HepG2 (cell line): ENCODE measurements around the gene LRRC15. TPM values are rescaled to one million over a fixed set of nuclear protein-coding genes. Genes with fewer than 3 reads are reported as not detected.
A peak's percentile ranks its signal among the peaks of the same experiment; 100 is the strongest.

Experiments
- BRD4 ChIP-seq: sonication (generic); formaldehyde crosslinking; IDR thresholded peaks from 2 replicates; pipeline ENCODE4 v1.4.0; 2020; ENCODE audit warnings: missing genetic modification reagents
- EHMT2 ChIP-seq: fragments of 200-600 bp; sonication (generic); IDR thresholded peaks from 2 replicates; pipeline ENCODE4 v1.7.0; 2017; ENCODE audit warnings: antibody characterized with exemption, low read depth, low read length, borderline replicate concordance
- FOSL1 ChIP-seq: sonication (generic); formaldehyde crosslinking; IDR thresholded peaks from 2 replicates; pipeline ENCODE4 v1.9.0; 2021; ENCODE audit warnings: missing genetic modification reagents, borderline replicate concordance
- FOXP4 ChIP-seq: sonication (generic); formaldehyde crosslinking; IDR thresholded peaks from 2 replicates; pipeline ENCODE4 v1.4.0; 2020; ENCODE audit warnings: missing genetic modification reagents
- MTF1 ChIP-seq: sonication (generic); formaldehyde crosslinking; IDR thresholded peaks from 2 replicates; pipeline ENCODE4 v1.5.0; 2020; ENCODE audit warnings: missing genetic modification reagents
- SRY ChIP-seq: sonication (generic); formaldehyde crosslinking; IDR thresholded peaks from 2 replicates; pipeline ENCODE4 v1.8.0; 2022; ENCODE audit warnings: mild to moderate bottlenecking, missing genetic modification reagents
- ZGPAT ChIP-seq: IDR thresholded peaks from 2 replicates; pipeline ENCODE4 v1.6.1; 2016; ENCODE audit warnings: mild to moderate bottlenecking
- ZKSCAN1 ChIP-seq: fragments of 150-350 bp; IDR thresholded peaks from 2 replicates; pipeline ENCODE4 v1.6.1; 2014; ENCODE audit warnings: low read length
- ZNF326 ChIP-seq: sonication (generic); formaldehyde crosslinking; IDR thresholded peaks from 2 replicates; pipeline ENCODE4 v1.4.0; 2020; ENCODE audit warnings: missing genetic modification reagents, borderline replicate concordance
- ZNF460 ChIP-seq: sonication (generic); formaldehyde crosslinking; IDR thresholded peaks from 2 replicates; pipeline ENCODE4 v1.5.1; 2020; ENCODE audit warnings: missing genetic modification reagents, mild to moderate bottlenecking, borderline replicate concordance
- ZNF615 ChIP-seq: sonication (generic); formaldehyde crosslinking; IDR thresholded peaks from 2 replicates; pipeline ENCODE4 v1.5.0; 2020; ENCODE audit warnings: mild to moderate bottlenecking, missing genetic modification reagents, borderline replicate concordance
- ZNF616 ChIP-seq: sonication (generic); formaldehyde crosslinking; IDR thresholded peaks from 2 replicates; pipeline ENCODE4 v1.5.0; 2020; ENCODE audit warnings: low read depth, mild to moderate bottlenecking, missing genetic modification reagents
- ZNF770 ChIP-seq: sonication (generic); formaldehyde crosslinking; IDR thresholded peaks from 2 replicates; pipeline ENCODE4 v1.5.0; 2020; ENCODE audit warnings: mild to moderate bottlenecking, missing genetic modification reagents
- ZXDC ChIP-seq: sonication (generic); formaldehyde crosslinking; IDR thresholded peaks from 2 replicates; pipeline ENCODE4 v1.5.0; 2020; ENCODE audit warnings: mild to moderate bottlenecking, missing genetic modification reagents
- polyA plus RNA-seq, 8 experiments: library from polyadenylated mRNA; depleted of rRNA in 3 of 8; stranded (reverse) in 7 of 8; unstranded in 1 of 8; fragments of >200 nt; fragmentation: Illumina TruSeq in 4 of 8; extraction: Trizol in 4 of 8; gene quantifications; 2 replicates each; pipeline versions ENCODE4 v1.2.1 to v1.2.3, GENCODE V29; 2011 to 2016; ENCODE audit warnings: low read depth in 4 of 8, missing spikeins in 1 of 8, mixed read lengths in 1 of 8; ENCODE audit not compliant: insufficient read depth in 1 of 8
- total RNA-seq, 5 experiments: library from RNA; depleted of rRNA; stranded (reverse); fragments of >200 nt; fragmentation: Illumina TruSeq; extraction: Trizol; gene quantifications; 2 replicates each; pipeline ENCODE4 v1.2.3, GENCODE V29; 2016; ENCODE audit warnings: low read depth in 1 of 5
- TF ChIP-seq, protein P1 (sequence below): sonication (generic); formaldehyde crosslinking; IDR thresholded peaks from 2 replicates; pipeline ENCODE4 v1.4.0; 2020; ENCODE audit warnings: missing genetic modification reagents
- TF ChIP-seq, protein P2 (sequence below): sonication (generic); formaldehyde crosslinking; IDR thresholded peaks from 2 replicates; pipeline ENCODE4 v1.4.0; 2020; ENCODE audit warnings: missing genetic modification reagents

LRRC15 gene
- total and polyA plus RNA-seq, 2 of the 13 experiments (the other 11 are each of a cell fraction or from before 2014, with no cell fraction given): not detected

GRCh38 chr3:194315088-194315964 lies 54.2 kb downstream of the LRRC15 start (continued):
- peak; percentile 87 for TF ChIP-seq ZGPAT
- no peak for TF ChIP-seq ZNF460 (CRISPR knock-in tag)
- no peak for TF ChIP-seq ZKSCAN1
- no peak for TF ChIP-seq ZXDC (CRISPR knock-in tag)
- TF ChIP-seq, protein P1, sequence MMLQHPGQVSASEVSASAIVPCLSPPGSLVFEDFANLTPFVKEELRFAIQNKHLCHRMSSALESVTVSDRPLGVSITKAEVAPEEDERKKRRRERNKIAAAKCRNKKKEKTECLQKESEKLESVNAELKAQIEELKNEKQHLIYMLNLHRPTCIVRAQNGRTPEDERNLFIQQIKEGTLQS (CRISPR knock-in tag): no peak
- TF ChIP-seq SRY (CRISPR knock-in tag): no peak
- no peak for TF ChIP-seq MTF1 (CRISPR knock-in tag)
- TF ChIP-seq ZNF326 (CRISPR knock-in tag): no peak
- TF ChIP-seq EHMT2: no peak
- no peak for TF ChIP-seq FOSL1
- TF ChIP-seq, protein P2, sequence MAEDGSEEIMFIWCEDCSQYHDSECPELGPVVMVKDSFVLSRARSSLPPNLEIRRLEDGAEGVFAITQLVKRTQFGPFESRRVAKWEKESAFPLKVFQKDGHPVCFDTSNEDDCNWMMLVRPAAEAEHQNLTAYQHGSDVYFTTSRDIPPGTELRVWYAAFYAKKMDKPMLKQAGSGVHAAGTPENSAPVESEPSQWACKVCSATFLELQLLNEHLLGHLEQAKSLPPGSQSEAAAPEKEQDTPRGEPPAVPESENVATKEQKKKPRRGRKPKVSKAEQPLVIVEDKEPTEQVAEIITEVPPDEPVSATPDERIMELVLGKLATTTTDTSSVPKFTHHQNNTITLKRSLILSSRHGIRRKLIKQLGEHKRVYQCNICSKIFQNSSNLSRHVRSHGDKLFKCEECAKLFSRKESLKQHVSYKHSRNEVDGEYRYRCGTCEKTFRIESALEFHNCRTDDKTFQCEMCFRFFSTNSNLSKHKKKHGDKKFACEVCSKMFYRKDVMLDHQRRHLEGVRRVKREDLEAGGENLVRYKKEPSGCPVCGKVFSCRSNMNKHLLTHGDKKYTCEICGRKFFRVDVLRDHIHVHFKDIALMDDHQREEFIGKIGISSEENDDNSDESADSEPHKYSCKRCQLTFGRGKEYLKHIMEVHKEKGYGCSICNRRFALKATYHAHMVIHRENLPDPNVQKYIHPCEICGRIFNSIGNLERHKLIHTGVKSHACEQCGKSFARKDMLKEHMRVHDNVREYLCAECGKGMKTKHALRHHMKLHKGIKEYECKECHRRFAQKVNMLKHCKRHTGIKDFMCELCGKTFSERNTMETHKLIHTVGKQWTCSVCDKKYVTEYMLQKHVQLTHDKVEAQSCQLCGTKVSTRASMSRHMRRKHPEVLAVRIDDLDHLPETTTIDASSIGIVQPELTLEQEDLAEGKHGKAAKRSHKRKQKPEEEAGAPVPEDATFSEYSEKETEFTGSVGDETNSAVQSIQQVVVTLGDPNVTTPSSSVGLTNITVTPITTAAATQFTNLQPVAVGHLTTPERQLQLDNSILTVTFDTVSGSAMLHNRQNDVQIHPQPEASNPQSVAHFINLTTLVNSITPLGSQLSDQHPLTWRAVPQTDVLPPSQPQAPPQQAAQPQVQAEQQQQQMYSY (CRISPR knock-in tag): peak; percentile 81
- TF ChIP-seq FOXP4 (CRISPR knock-in tag): peak; percentile 41; the same call in 1 of the 2 replicates
- TF ChIP-seq ZNF770 (CRISPR knock-in tag): peak; percentile 84
- no peak for TF ChIP-seq ZNF616 (CRISPR knock-in tag)
- TF ChIP-seq BRD4: no peak; the same call in 1 of the 2 replicates
- no peak for TF ChIP-seq ZNF615
